Activated T-cell treated with anti-CD3 and anti-CD28 coated beads, Interleukin-2, amount 50 U/mL, for 48 hours (primary cell): ENCODE data around the gene MASP1.

Source experiments
- DNase-seq, 2 experiments: peaks; one replicate each; pipeline ENCODE4 v3.0.0-alpha.2; 2020

Gene MASP1

DNA sequence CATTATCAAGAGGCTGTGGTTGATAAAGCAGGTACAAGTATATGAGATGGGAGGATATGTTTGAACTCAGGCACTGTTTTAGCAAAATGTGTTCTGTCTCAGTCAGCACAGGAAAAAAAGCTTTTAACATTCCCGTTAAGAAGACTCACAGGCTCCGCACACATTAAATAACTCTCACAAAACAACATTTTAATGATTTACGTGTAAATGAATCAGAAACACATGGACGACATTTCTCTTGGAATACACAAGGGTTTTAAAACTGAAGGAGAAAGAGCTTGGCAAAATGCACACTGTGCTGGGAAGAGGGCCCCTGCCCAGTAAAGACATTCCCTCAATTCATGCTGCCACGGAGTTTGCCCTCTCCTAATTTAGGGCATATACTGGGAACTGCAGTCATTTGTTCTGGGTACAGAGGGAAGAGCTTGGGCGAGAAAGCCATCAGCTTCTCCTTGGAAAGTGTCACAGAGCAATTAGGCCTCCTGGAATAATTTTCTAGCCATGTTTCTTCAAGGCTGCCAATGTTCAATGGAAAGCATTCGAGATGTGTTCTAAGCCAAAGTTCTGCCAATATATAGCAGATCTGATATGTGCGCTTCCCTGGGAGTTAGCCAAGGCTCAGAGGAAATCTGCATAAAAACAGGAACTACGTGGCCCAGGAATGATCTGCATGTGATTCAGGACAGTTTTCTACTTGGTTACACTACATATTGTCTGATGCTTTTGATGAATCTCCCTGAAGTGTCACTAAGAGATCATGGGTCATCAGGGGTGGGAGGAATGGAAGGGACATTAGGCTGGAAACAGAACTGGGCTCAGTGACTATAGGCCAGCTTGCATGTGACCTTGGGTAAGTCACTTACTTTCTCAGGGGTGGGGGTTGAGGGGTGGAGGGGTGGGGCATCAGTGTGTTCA is 2.2 kb upstream of the MASP1 start:
- DNase-seq = no peak

DNA sequence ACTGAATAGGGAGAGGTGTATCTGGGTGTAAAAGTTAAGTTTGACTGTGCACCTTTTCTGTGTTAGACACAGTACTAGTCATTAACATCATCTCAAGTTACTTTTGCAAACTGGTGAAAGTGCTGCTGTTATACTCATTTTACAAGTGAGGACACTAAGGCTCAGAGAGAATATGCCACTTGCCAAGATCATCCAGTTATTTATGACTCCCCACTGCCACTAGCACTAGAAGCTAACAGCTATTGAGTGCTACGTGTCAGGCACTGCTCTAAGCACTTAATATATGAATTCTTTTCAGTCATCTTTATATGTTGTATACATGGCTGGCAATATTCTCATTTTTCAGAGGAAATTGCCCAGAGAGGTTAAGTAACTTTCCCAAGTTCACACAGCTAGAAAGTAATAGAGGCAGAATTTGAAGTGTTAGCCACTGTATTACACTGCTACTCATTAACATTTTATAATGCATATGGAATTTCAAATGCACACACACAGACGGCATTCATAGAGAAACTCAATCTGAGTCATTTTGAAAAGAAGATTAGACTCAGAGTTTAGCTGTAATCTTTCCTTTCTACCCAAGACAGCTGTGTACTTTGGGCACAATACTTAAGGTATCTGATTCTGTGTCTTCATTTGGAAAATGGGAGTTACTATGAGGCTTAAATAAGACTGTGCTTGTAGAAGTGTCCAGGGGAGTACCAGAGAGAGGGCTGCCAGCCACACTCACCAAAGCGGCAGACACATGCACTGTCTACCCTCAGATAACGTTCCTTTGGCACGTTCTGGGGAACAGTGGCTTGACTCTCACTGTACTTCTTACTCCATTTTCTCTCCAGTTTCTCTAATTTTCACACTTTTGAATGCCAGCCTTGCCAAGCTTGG is 1.3 kb upstream of the MASP1 start:
- no peak for DNase-seq

DNA sequence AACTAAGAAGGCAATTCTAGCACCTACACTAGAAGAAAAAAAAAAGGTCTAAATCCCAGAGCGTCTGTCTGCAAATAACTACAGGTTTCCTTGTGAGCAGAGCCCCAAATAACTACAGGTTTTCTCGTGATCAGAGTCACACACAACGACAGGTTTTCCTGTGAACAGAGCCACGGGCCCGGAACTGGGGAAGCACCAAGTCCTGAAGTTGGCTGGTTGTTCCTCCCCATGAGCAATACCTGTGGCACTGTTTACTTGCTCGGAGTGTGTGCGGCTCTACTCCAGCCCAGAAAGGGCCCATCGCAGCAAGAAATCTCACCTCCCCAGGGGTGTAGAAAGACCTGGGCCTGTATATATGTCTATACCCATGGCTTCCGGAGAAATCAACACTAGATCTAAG is 644 bp upstream of the MASP1 start:
- no peak for DNase-seq

DNA sequence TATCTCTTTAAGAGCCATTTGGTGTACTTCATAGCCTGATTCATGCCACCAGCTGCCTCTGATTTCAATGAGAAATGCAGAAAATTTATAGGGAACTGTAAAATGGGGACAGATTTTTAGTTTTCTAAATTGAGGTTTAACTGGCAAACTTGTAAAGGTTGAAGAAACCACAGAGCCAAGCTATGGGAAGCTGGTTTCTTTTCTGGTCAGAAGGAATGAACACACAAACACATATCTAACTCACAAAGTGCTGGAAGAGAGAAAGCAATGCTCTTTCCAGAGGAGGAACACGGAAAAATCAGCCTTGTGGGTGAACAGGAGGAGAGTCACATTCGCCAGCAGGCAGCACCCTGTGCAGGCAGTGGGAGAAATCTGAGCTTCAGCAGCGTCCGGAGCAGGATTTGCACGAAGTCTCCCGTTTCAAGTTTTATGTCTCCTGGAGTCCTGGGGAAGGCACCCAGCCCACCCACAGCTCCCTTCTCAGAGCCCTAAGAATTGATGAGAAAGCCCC is 481 bp downstream of the MASP1 start:
- no peak for DNase-seq

DNA sequence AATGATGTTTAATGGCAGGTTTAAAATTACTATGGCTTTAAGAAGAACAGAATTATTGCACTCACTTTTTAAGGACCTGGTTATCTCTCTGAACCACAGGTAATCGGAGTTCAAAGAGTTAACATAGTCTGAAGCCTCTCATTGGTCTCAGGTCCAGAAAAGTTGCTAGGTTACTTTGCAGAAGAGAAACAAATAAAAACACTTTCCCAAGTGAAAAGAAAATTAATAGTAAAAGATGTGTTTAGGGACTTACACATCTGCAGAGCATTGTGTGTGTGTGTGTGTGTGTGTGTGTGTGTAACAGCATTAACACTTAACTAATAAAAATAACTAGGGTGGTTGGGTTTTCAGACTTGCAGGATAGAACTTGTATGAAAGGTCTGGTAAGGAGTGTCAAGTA is 1.0 kb downstream of the MASP1 start:
- no peak for DNase-seq

DNA sequence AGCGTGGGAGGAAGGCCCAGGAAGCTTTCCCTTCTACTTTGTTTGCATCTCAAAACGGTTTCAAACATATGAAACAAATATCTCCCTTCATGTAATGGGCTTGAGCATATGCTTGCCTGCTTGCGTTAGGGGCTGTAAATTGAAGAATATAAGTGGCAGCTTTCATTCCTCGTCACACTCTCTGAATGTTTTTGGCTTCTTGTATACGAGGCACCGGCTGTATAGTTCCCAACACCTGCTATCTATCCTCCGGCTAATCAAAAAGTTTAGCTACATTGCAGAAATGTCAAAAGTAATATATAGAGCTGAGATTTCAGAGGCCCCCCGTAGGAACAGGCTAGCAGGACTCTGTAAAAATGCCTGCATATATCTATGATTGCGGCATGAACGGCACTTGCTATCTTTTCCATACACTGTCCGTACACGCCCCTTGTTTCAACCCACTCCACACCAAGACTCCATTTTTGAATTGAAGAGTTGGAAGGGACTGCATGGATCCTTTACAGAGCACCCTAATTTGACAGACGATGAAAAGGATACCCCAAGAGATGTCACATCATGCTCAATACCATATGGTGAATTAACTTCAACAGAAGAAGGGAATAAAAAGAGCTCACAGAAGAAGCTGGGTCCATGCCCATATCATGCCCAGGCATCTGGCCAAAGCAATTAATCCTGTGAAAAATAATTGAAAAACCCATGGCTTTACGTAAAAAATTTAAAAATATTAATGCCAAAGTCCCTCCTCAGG is 2.5 kb downstream of the MASP1 start:
- DNase-seq = no peak

DNA sequence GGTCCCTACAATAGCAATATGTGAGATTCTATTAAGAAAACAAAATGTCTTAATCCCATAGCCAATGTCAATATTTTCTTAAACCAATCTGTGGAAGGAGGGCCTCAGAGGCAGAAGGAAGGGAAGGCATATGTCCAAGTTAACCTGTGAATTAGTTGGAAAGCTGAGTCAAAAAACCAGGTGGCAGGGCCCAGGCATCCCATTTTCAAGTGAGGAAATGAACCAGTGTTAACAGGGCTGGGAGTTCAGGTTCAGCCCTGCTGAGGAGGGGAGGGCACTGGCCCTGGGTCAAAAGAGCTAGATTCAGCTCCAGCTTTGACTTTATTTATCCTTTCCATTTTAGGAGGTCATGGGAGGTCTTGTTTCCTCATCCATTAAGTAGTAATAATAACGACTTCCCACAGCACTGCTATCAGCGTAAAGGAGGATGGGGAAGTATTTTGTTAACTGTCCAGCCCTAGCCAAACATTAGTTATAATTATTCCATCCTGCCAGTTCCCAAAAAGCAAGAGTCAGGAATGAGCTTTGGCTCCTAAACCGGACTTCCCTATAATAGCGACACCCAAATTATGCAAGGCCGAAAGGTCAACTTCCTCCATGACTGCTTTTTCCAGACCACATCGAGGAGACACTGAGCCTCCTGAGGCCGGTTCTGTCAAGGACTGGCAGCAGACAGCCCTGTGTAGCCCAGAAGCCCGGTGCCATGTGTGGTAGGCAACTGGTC is 3.2 kb downstream of the MASP1 start:
- no peak for DNase-seq

DNA sequence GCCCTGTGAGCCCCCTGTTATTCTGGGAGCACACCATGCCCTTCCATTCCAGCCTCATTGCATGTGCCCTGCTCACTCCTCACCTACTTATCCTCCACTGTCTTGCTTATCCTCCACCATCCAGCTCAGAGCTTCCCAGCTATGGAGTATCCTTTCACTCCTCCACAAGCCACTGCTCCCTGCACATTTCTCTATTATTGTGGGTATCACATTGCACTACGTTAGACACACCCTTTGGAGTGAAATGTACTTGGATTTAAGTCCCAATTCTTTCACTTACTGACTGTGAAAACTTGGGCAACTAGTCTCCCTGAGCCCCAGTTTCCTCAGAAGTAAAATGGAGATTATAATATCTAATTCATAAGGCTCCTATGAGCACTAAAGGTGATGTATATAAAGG is 4.3 kb downstream of the MASP1 start:
- no peak for DNase-seq

DNA sequence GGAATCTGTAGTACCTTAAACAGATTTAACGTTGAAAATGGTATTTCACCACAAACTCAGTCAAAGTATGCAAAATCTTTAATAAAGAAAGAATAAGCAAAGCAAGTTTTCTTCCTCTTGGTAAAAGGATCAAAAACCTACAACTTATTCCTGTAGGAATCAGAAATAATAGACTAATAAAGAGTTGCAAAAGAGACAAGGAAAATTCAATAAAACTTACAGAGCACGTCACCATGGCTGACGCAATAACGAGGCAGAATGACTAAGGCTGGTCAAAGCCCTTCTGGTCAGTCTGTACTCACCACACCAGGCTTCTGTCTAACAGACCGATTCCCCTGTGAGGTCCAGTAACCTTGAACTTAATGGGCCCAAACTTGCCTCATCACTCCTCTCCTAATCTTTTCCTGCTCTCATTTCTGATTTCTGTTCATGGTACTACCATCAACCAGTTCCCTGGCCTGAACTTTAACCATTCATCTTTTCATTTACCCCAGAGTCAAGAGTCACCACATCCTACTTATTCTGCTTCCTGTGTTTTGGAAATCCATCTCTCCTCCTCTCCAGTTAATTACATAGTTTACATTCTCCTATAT is 5.0 kb downstream of the MASP1 start:
- no peak for DNase-seq

DNA sequence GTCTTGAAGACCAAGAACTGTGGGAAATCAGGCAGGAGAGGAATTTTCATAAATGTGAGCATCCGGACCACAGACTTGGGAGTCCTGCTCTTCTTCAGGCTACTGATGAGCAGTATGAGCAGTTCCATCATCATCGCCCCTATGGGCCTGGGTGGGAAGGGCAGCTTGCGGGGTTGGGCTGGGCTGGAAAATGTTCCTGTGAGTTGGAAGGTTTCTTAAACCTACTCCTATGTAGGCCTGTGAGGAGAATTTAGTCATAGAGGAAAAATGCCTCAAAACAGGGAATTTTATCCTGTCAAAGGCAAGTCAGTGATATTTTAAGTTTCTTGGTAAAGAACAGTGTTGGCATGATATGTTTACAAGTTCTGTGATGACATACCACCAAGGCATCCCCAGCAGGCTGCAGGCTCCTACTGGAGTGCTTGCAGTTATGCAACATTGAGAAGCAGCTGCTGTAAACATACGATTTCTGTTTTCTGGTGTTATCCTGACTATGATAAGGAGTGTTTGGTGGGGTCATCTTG is 10.3 kb downstream of the MASP1 start:
- DNase-seq = no peak

DNA sequence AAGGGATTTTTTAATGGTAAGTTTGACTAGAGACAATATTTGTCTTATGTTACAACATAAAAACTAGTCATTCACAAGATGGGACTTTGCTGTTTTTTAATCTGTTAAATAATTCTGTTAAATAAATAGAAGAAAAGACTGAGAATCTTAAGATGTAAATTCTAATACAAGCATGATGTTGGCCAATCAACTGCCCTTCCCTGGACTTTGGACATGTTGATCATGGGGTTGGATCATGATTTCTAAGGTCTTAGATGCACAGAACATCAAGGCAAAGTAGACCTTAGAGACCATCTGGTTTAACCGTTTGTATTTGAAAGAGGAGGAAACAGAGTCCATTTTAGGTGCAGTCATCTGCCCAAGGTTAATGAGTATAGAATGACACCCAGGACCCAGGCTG is 10.9 kb downstream of the MASP1 start:
- no peak for DNase-seq

DNA sequence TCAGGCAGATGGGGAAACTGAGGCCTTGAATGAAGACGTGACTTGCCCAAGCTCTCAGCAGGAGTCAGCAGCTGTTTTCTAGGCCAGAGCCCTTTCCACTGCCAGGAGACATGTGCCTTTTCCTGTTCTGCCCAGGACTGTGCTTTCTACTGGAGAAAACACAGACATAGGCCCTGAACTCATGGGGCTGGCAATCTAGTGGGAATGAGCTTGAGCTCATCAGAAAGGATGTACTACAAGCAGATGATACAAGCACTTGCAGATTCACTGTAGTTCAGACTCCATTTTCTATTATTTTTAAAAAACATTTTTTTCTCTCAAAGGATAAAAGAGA is 14.4 kb downstream of the MASP1 start:
- DNase-seq = no peak

DNA sequence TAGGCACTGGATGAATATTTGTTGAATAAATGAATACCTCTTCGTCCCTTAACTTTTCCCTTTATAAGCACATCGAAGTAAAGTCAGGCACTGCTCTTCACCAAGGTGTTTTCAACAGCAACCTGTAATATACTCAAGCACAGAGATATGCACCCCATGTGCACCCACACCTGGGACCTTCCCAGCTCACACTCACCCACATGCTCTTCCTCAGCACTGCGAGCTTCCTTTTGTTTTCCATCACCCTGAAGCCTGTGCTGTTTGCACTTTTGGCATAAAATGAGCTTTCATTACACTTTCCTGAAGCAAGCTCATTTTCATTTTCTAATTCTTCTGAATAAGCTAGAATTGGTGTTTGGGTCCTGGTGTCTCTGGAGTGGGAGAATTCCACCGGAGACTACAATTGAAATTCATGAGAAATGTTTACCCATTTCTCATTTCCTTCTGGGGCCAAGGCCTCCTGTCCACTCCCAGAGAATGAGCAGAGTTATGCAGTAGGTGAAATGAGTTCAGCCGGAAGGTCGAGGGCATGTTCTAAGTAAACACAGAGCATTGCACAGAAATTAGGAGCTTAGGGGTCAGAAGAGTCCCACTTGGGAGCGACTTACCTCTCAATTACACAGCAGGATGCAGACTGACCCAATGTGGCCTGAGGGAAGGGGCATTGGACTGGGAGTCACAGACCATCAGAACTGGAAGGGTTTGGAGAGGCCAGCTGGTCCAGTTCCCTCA is 15.0 kb downstream of the MASP1 start:
- DNase-seq = no peak

DNA sequence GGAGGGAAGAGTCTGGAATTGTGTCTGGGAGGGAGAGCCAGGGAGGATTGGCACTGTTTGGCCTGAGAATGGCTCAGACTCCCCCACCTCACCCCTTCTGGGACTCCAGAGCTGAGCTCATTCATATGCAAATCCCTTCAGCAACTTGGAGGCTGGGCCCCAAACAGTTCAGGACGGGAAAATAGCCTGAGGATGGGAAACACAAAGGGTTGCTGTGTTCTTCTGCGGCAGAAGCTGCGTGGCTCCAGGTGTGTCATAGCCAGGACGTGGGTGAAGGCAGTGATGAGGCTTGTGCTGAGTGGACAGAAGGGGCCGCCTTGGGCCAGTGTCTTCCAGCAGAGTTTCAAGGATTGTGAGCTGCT is 16.6 kb downstream of the MASP1 start:
- DNase-seq = no peak

DNA sequence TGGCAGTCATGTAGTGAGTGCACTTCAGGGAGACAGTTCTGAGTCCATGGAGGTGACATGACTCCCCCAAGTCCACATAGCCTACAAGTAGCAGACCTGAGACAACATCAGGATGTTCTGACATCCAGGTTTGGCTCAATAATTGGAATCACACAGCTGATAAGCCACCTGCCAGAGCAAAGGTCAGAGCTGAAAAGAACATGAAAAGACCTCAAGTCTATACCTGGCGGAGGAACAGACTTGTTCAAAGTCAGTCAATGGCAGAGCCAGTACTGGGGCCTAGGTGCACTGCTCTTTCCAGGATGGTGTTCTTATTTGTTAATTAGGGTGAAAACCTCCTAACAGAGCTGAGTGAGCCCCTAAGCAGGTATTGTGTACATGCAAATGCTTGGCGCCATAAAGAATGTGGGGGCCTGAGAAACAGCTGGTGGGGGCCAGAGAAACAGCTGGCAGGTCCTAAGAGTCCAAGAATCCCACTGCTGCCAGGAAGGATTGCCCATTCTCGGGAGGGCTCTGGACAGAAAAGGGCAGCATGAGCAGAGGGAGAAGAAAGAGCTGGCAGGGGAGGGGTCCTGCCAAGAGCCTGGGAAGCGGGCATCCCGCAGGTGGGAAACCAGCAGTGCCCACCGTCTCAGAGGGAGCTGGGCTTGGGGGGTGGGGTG is 17.1 kb downstream of the MASP1 start:
- no peak for DNase-seq

DNA sequence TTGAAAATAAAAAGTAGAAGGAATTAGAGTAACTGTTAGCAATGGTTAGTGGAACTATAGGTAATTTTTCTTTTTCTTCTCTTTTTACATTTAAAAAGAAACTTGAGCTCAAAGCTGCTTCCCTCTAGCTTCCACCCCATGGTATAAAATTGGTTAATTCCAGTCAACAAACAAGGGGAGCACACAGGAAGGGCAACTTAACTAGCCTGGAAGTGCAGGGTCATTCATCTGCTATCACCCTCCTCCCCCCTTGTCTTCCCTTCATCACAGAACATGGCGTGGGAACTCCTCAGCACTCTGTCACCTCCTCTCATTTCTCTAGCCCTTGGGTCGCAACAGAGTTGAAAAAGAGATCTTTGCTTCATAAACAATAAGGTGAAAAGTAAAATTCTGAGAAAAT is 20.0 kb downstream of the MASP1 start:
- DNase-seq = no peak

DNA sequence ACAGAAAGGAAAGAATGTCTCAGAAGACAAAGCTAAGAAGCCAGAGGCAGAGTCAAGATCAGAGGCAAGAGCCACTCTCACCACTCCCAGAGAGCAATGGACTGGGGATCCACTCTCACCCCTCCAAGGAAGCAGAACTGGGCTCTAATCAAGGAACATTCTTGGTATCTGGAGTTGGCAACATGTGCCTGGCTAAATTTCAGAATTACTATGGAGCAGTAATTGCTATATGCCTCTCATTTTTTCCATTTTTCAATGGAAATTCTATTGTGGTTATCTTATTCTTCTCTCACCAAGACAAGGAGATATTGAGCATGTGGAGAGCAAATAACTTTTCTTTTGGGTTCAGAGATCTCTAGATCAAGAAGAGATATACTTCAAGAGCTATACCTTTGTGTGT is 22.1 kb downstream of the MASP1 start:
- DNase-seq = no peak

DNA sequence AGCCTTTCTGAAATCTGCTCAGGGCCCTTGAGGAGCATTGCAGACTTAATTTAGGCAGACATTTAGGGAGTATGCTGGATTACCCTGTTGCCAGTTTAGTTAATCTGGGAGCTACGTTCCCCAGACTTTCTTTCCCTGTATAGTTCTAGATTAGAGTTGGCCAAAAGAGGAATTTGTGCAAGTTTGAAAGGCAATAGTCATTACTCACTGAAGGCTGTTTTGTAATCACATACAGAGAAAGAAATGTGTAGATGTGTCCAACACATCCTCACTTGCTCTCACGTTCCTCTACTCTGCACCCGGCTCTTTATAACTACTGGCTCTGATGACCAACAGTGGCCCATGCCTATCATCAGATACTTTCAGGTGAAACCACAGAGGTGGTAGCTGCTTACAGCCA is 24.2 kb downstream of the MASP1 start:
- no peak for DNase-seq

DNA sequence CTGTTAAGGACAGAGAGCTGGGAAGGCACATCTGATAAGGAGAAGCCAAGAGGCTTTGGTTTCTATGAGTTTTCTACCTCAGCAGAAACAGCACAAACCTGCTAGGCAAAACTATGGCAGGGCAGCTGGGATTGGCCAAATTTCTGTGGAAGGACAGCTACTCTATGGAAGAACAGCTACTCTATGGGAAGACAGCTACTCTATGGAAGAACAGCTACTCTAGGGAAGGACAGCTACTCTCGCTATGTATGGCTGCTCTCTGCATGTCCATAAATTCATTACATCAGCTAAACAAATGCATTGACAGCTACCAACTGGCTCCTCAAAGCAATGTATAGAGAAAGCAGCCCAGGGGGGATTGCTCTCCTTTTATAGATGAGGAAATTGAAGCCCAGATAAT is 24.8 kb downstream of the MASP1 start:
- no peak for DNase-seq

DNA sequence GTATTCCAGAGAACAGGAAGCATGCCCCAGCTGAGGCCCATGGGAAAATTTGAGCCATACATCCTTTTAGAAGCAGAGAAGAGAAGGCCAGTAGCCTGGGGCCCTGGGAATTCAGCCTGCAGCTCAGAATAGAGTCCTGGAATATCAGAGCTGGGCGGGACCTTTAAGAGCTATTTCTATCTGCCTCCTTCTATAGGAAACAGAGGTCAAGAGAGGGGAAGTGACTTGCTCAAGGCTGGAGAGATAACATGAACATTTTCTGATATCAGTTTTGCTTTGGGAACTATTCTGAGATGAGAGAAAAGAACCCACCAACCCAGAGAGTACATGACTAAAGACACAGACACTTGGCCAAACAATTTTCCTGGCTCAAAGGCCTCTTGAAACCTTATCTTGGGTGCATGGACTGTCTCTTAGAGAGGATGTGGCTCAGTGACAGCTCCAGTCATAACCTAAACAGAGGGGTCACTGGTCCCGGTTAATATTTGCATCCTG is 26.0 kb downstream of the MASP1 start:
- no peak for DNase-seq

DNA sequence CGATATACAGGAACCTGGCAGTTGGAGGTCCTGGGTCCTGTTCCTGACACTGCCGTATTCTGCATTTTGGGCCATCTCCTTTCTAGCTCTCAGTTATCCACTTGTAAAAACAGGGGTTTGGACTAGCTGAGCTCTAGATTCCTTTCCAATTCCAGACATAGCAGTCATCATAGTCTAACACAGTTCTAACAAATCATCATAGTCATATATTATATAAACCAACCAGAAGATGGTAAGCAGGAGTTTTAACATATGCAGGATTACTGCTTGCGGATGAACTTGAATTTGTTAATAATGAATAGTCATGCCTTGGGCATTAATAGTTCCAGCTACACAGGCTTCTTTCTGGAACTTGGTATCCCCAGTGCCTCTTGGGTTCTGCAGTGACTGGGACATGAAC is 26.6 kb downstream of the MASP1 start:
- DNase-seq = no peak
